ENCODE data around the gene ANKS1A.
A peak's percentile ranks its signal among the peaks of the same experiment; 100 is the strongest.
"Not testable (repeated sequence)": the region's sequence is repeated elsewhere in the genome, so short reads cannot be mapped to it uniquely, and the experiment has no call there.

ANKS1A gene

DNA sequence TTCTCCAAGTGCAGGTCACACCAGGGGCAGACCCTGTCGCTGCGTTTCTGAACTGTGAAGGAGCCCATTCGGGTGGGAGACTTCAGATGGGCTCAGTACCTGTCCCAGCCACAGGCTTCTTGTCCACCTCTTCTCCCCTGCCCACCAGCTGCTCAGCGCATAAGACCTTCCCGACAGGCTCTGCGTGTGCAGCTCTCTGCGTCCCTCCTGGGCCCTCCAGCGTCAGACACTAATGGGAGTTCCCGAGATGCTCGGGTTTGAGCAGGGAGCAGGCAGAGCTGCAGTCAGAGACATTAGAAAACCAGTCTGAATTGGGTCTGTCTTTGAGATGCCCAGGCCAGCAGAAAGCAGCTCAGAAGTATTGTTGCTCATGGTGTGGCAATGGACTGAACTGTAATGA is 201.7 kb downstream of the ANKS1A start:
- DNase-seq (no peak), ATAC-seq (no peak)
- no peaks in the 10 kb centered on the region for H3K4me1 Mint-ChIP-seq
- no peaks in the 10 kb centered on the region for H3K9me3 Mint-ChIP-seq
- H3K27me3 Mint-ChIP-seq, result no peaks in the 10 kb centered on the region
- no peak overlapping the region for H3K4me3 Mint-ChIP-seq
- H3K27ac Mint-ChIP-seq, result no peak overlapping the region

DNA sequence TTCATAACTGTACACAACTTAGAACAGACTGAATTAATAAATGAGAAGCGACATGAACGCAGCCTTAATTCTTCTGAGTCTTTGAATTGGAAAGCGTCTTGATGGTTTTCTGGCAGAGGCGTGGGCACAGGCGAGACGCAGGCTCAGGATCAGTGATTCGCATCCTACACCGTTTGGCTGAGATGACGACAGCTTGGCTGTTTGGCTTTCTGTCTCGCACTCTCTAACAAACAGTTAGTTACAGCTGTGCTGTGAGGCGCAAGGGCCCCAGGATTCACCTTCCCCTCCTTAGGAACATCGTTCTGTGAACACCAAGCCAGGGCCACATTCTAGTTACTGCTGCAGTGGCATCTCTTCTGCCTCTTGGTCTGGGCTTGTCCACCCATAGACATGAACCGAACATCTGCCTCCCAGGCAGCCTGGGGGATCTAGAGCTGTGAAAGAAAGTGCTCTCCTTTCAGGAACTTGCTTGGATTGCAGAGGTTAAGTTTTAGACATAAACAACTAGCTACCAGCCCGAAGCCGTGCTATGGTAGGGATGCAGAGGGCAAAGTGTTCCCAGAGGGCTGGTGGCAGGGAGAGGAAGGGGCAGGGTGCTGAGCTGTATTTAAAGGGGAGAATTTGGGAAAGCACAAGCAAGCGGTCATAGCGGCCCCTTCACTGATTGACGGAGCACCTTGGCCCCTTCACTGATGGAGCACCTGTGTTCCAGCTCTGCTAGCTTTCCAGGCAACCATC is 202.5 kb downstream of the ANKS1A start:
- Mint-ChIP-seq H3K4me1 (no peaks in the 10 kb centered on the region), H3K27me3 (no peaks in the 10 kb centered on the region), H3K27ac (peak overlapping the region in 1 of 2 donors; percentile 41), H3K9me3 (no peaks in the 10 kb centered on the region), H3K4me3 (no peak overlapping the region)
- no peak for ATAC-seq
- no peak for DNase-seq

DNA sequence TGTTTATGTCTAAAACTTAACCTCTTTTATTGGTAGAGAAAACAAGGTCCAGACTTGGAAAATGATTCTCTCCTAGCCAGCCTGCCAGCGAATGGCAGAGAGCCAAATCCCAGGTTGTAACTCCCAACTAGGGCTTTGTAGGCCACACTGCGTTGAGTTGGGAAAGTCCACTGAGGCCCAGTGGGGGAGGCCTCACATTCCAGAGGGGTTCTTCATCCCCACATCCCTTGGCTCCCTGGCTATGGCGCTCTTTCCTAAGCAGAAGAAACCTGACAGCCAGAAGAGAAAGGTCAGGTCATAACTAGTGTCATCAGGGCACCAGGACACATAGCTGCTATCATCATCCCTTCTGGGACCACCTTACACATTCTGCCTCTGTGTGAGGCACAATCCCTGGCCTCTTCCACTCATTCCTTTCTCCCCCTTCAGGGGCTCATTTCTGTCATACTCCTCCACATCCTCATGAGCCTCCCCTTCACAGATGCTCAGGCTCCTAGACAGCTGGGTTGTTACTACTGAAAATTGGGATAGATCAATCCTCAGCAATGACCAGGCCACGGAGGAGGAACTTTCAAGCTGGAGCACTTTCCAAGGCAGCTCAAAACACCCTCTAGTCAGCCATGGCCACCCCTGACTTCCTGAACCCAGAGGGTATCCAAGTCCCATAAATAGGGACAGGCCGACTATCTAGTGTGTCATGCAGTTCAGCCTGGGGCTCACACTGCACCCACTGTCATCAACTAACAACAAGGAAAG is 203.5 kb downstream of the ANKS1A start:
- Mint-ChIP-seq H3K27me3 (no peaks in the 10 kb centered on the region), H3K9me3 (no peaks in the 10 kb centered on the region), H3K4me1 (no peaks in the 10 kb centered on the region), H3K4me3 (no peak overlapping the region), H3K27ac (no peak overlapping the region)
- ATAC-seq (no peak), DNase-seq (no peak)

DNA sequence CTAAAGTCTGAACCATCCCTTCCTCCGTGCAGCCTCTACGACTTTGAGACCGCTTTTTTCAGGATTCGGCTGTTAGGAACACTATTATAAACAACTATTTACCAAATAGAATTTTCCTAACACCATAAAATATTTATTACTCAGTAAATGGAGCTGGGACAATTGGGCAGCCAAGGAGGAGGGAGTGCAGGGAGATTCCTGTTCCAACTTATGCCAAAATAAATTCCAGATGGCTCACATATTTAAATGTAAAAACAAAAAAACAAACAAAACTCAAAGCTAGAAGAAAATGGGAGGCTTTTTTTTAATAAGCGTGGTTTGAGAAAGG is 204.0 kb downstream of the ANKS1A start:
- ATAC-seq (no peak), DNase-seq (no peak)
- Mint-ChIP-seq H3K9me3 (no peaks in the 10 kb centered on the region), H3K4me1 (no peaks in the 10 kb centered on the region), H3K27me3 (no peaks in the 10 kb centered on the region), H3K27ac (no peak overlapping the region), H3K4me3 (no peak overlapping the region)

DNA sequence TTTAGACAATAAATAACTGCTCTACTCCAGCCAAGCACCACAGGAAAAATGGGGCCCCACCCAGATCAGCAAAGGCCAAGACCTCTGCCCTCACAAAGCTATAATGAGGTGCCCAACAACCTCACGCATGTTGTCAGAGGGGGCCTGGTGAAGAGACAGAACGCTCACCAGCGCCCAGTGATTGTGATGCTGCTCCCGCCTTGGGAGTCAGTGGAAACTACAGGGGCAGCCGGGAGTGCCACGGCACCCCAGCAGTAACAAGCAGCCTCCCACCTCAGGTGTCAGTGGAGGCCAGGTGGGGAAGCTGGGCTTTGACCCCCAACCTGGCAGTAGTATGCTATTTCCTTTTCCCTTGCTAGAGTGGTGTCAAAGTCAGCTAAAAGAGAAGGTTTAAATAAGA is 204.7 kb downstream of the ANKS1A start:
- no peaks in the 10 kb centered on the region for H3K4me1 Mint-ChIP-seq
- H3K4me3 Mint-ChIP-seq, result no peak overlapping the region
- no peaks in the 10 kb centered on the region for H3K9me3 Mint-ChIP-seq
- H3K27ac Mint-ChIP-seq, result no peak overlapping the region
- no peaks in the 10 kb centered on the region for H3K27me3 Mint-ChIP-seq
- DNase-seq (no peak), ATAC-seq (no peak)

DNA sequence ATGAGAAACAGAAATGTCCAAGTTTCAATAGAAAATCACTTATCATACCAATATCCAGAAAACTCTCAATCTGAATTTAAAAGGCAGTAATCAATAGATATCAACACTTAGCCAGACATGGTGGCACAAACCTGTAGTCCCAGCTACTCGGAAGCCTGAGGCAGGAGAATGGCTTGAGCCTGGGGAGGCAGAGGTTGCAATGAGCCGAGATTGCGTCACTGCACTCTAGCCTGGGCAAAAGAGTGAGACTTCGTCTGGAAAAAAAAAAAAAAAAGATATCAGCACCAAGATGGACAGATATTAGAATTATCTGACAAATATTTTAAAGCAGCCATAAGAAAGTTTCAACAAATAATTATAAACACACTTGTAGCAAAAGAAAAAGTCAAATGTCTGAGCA is 205.1 kb downstream of the ANKS1A start:
- H3K27me3 Mint-ChIP-seq, result no peaks in the 10 kb centered on the region
- no peaks in the 10 kb centered on the region for H3K9me3 Mint-ChIP-seq
- DNase-seq, result no peak
- H3K4me1 Mint-ChIP-seq, result no peaks in the 10 kb centered on the region
- no peak overlapping the region for H3K4me3 Mint-ChIP-seq
- H3K27ac Mint-ChIP-seq, result no peak overlapping the region
- no peak for ATAC-seq

DNA sequence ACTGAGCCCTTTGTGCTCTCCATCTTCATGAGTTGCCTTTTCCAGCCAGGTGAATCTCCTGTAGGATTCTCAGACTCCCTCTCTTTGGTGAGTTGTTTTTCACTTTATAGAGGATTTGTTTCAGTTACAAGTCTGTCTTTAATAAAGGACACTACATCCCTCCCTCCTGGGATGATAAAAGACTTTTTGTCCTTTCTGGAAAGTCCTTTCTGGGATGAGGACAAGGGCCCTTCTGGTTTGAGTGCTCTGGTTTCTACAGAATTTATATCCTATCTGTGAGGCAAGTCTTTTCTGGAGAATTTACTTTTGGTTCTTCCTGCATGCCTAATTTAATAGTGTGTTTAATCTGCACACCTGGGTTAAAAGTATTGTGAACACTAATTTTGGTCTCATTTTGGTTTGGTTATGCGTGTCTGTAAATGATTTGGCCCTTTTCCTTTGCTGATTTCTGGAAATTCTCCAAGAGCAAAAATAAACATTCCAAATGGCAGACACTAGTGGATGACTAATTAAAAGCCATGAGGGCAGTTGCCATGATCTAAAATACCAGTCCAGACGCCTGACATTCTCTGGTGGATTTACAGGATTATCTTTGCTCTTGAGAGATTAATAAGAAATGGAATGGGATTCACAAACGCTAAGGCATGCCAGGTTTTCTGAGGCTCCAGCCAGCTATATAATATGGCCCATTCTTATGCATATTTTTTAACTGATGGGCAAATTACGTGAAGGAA is 207.2 kb downstream of the ANKS1A start:
- H3K27me3 Mint-ChIP-seq, result no peaks in the 10 kb centered on the region
- ATAC-seq (no peak), DNase-seq (no peak)
- H3K4me1 Mint-ChIP-seq, result no peaks in the 10 kb centered on the region
- H3K9me3 Mint-ChIP-seq, result no peaks in the 10 kb centered on the region
- H3K27ac Mint-ChIP-seq, result no peak overlapping the region
- H3K4me3 Mint-ChIP-seq, result no peak overlapping the region

DNA sequence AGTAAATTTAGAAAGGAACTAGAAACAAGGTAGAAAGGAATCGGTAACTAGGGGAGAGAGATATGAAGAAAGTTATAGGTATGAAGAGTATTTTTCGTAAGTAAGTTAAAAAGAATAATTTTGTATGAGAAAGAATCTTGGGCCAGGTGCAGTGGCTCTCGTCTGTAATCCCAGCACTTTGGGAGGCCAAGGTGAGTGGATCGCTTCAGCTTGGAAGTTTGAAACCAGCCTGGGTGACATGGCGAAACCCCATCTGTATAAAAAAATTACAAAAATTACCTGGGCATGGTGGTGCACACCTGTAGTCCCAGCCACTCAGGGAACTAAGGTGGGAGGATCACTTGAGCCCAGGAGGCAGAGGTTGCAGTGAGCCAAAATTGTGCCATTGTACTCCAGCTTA is 210.1 kb downstream of the ANKS1A start:
- no peak overlapping the region for H3K4me3 Mint-ChIP-seq
- ATAC-seq (no peak), DNase-seq (no peak)
- H3K4me1 Mint-ChIP-seq, result no peaks in the 10 kb centered on the region
- no peak overlapping the region for H3K27ac Mint-ChIP-seq
- H3K27me3 Mint-ChIP-seq, result peaks cover 4% of the 10 kb centered on the region
- H3K9me3 Mint-ChIP-seq, result no peaks in the 10 kb centered on the region

DNA sequence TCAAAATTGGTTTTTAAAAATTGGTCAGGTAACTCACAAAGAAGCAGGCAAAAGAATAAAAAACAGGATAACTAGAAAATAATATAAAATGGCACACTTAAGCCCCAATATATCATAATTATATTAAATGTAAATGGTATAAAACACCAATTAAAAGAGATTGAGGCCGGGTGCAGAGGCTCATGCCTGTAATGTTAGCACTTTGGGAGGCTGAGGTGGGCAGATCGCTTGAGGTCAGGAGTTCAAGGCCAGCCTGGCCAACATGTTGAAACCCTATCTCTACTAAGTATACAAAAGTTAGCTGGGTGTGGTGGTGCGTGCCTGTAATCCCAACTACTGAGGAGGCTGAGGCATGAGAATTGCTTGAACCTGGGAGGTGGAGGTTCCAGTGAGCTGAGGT is 216.0 kb downstream of the ANKS1A start:
- Mint-ChIP-seq H3K4me1 (peaks cover 18% of the 10 kb centered on the region), H3K27ac (no peak overlapping the region), H3K9me3 (peaks cover 5 to 7% of the 10 kb centered on the region in 2 donors), H3K27me3 (peaks cover 10% of the 10 kb centered on the region), H3K4me3 (no peak overlapping the region)
- ATAC-seq (no peak), DNase-seq (no peak)

DNA sequence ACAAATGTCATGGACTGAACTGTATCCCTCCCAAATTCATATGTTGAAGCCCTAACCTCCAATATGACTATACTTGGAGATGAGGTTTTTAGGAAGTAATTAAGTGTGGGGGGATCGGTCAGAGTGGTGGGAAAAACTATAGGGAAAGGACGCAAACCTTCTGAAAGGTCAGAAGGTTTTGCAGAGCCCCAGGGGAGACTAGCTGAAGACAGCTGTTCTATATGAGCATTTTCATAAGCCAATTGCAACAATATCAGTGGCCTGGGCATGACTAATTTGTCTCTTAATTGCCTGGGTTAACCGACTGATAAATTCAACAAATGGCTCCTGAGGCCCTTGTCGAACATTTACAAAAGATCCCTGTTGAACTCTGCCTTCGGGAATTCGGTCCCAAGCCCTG is 217.0 kb downstream of the ANKS1A start:
- H3K27ac Mint-ChIP-seq, H3K27me3 Mint-ChIP-seq: not testable (repeated sequence)

DNA sequence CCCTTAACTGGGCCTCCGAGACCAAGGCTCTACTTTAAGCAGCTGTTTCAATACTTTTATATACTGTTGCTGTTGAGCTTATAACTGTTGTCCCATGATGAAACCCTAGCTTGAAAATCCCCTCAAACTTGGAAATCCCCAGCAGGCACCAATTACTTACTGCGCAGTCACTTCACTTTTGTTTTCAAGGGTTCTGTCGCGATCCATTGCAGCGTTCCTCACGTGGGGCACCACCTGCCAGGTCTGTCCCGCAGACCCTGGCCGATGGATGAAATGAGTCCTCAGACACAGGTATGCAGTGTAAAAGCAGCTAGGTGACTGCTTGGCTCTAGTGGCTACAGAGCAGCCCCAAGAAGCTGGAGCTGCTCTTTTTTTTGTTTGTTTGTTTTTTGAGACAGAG is 218.2 kb downstream of the ANKS1A start:
- Mint-ChIP-seq H3K9me3 (peaks cover 5 to 14% of the 10 kb centered on the region in 2 donors), H3K4me1 (peaks cover 18% of the 10 kb centered on the region), H3K27ac (peak overlapping the region; percentile 42 to 93), H3K4me3 (peak overlapping the region in 1 of 2 donors; percentile 31)
- not testable (repeated sequence) for H3K27me3 Mint-ChIP-seq, ATAC-seq
- DNase-seq, result peak in 1 of 2 donors; percentile 12

More for the DNA sequence above, 217.0 kb downstream of the ANKS1A start:
- H3K9me3 Mint-ChIP-seq, H3K4me3 Mint-ChIP-seq, ATAC-seq, DNase-seq: not testable (repeated sequence)
- peaks cover 18% of the 10 kb centered on the region for H3K4me1 Mint-ChIP-seq

DNA sequence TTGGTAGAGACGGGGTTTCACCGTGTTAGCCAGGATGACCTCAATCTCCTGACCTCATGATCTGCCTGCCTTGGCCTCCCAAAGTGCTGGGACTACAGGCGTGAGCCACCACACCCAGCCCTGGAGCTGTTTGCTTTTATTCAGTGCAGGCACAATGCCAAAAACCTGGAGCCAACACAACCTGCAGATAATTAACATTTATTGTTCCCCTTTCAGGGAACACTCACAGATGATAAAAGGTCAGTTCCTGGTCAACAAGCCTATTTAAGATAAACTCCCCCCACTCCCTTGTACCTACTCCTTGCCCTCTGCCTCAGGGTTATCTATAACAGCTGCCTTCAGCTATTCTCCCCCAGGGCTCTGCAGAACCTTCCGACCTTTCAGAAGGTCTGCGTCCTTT is 218.7 kb downstream of the ANKS1A start:
- peaks cover 18% of the 10 kb centered on the region for H3K4me1 Mint-ChIP-seq
- H3K9me3 Mint-ChIP-seq, result peaks cover 5 to 14% of the 10 kb centered on the region in 2 donors
- H3K27me3 Mint-ChIP-seq, ATAC-seq, DNase-seq, H3K4me3 Mint-ChIP-seq: not testable (repeated sequence)
- H3K27ac Mint-ChIP-seq, result peak overlapping the region; percentile 2 to 23

DNA sequence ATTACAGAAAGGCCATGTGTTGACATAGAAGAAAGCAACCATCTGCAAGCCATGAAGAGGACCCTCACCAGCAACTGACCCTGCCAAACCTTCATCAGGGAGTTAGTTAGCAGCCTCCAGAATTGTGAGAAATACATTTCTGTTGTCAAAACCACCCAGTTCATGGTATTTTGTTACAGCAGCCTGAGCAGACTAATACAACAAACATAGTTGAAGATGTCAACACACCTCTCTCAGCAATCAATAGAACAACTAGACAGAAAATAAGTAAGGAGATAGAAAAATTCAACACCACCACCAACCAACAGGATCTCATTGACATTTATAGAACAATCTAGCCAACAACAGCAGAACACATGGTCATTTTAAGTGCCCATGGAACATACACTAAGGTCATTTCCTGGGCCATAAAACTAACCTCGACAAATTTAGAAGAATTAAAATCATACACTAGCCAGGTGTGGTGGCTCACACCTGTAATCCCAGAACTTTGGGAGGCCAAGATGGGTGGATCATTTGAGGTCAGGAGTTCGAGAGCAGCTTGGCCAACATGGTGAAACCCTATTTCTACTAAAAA is 219.3 kb downstream of the ANKS1A start:
- DNase-seq (no peak), ATAC-seq (no peak)
- Mint-ChIP-seq H3K4me3 (no peak overlapping the region), H3K4me1 (peaks cover 18% of the 10 kb centered on the region), H3K9me3 (peaks cover 5 to 14% of the 10 kb centered on the region in 2 donors), H3K27ac (no peak overlapping the region), H3K27me3 (peaks cover 10% of the 10 kb centered on the region)

DNA sequence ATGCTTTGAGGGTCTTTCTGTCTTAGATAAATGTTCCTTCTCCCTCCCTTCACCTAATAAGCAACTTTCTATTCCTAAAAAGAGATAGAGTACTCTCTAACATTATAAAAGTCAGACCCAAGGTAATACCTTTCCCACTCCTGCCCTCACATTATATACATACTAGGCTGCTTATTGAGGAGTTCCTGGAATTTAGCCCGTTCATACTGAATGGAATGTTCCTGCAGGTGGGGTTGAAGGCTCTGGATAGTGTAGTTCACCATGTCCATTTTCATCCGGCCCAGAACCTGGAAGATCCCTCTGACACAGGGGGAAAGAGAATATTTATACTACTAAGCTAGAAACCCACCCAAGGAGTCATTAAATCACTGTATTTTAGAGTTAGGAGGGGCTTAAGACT is 231.7 kb downstream of the ANKS1A start:
- ATAC-seq, result no peak
- no peak overlapping the region for H3K4me3 Mint-ChIP-seq
- peaks cover 18% of the 10 kb centered on the region for H3K27me3 Mint-ChIP-seq
- H3K9me3 Mint-ChIP-seq, result no peaks in the 10 kb centered on the region
- H3K4me1 Mint-ChIP-seq, result no peaks in the 10 kb centered on the region
- no peak for DNase-seq
- H3K27ac Mint-ChIP-seq, result no peak overlapping the region

DNA sequence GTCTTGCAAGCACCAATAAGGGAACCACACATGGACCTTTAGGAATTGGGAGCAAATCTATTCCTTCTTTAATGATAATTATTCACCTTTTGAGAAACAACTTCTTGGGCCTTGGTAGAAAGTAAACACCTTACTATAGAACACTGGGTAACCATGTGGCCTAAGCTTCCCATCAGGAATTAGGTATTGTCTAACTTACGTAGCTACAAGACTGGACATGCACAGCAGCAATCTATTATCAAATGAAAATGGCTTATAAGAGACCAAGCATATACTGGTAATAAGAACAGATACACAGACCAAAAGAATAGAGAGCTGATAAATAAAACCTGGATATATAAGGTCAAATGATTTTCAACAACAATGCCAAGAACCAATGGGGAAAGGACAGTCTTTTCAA is 235.3 kb downstream of the ANKS1A start:
- Mint-ChIP-seq H3K4me3 (no peak overlapping the region), H3K9me3 (no peaks in the 10 kb centered on the region), H3K27me3 (peaks cover 22% of the 10 kb centered on the region), H3K27ac (no peak overlapping the region), H3K4me1 (no peaks in the 10 kb centered on the region)
- no peak for ATAC-seq
- DNase-seq, result no peak

DNA sequence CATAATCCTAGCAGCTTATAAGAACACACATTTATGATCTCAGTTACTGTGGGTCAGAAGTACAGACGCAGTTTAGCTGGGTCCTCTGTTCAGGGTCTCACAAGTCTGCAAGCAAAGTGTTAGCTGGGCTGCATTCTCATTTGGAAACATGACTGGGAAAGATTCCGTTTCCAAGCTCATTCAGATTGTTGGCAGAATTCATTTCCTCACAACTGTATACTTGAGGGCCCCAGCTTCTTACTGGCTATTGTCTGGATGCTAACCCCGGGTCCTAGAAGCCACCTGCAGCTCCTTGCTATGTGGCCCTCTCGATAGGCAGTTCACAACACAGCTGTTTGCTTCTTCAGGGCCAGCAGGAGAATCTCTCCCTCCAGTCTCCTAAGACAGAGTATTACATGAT is 239.0 kb downstream of the ANKS1A start:
- Mint-ChIP-seq H3K27ac (no peak overlapping the region), H3K9me3 (no peaks in the 10 kb centered on the region), H3K4me1 (no peaks in the 10 kb centered on the region), H3K4me3 (no peak overlapping the region), H3K27me3 (peaks cover 14% of the 10 kb centered on the region)
- ATAC-seq, result no peak
- DNase-seq, result no peak
